IPS DF 19.7 (cell line): Measurements from ENCODE around the gene RBX1.
A peak's percentile ranks its signal among the peaks of the same experiment; 100 is the strongest.

Experiments used
- DNase-seq: peaks from one replicate; pipeline ENCODE4 v3.0.0-alpha.2; 2013; ENCODE audit warnings: low read depth, low spot score

RBX1 gene

DNA sequence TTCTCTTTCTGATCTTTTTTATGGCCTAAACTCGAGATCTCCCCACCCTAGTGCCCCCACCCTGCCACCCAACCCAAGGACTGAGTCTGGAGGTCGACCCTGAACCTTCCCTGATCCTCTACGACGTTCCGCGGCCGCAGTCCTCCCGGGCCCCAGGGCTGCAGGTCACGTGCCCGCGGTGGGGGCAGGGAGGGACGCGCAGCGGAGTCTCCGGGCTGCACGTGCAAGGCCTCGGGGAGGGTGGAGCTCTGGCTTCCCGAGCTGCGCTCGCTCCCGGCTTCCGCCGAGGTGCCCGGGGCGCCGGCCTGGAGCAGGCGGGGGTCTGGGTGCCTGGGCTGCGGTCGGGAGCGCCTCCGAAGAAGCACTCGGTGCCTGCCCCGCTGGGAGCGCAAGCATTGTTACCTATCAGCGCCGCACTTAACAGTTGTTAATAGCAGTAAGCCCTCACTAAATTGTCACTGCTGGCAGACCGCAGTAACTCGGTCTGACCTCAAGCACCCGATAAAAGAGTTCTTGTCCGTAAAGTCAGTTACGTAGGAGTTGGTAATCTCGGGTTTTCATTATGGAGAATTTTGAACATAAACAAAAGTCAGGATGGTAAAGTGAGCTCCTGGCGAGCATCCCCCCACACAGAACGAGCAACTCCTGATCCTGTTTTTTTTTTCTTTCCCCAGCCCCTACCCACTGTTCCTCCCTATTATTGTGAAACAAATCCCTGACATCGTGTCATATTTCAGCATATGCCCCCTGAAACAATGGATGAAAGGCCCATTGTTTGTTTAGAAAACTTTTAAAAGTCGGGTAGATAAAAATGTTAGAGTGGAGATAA is 71.5 kb downstream of the RBX1 start:
- peak; percentile 50 for DNase-seq
